GM12875 (cell line): ENCODE data around the gene OMG.
"Not testable (repeated sequence)": the region's sequence is repeated elsewhere in the genome, so short reads cannot be mapped to it uniquely, and the experiment has no call there.

Experiments
- H3K4me3 ChIP-seq: one replicate; pipeline ENCODE4 v1.5.1; 2011; ENCODE audit warnings: low read depth, low read length, control low read depth
- TF ChIP-seq, protein P1 (sequence below): IDR thresholded peaks from 2 replicates; pipeline ENCODE4 v1.5.1; 2011; ENCODE audit warnings: low read depth, mild to moderate bottlenecking, control low read depth, inconsistent platforms, low read length, moderate library complexity, borderline replicate concordance; ENCODE audit not compliant: insufficient read depth

Gene OMG

DNA sequence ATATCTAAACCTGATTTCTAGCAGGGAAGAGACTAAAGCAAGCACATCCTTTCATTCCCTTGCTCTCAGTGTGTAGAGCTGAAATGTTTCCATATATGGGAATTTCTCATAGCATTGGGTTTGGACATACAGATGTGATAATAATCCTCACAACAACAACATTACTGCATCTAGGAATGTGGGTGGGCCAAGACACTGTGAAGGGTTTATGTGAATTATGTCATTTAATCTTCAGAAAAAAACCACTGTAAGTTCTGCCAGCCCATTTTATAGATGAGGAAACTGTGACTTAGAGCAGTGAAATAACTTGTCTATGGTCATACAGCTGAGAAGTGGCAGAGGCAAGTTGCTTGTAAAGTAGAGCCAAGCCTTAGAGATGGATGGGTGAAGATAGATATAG is 5.2 kb downstream of the OMG start:
- no peak overlapping the region for H3K4me3 ChIP-seq
- TF ChIP-seq, protein P1, sequence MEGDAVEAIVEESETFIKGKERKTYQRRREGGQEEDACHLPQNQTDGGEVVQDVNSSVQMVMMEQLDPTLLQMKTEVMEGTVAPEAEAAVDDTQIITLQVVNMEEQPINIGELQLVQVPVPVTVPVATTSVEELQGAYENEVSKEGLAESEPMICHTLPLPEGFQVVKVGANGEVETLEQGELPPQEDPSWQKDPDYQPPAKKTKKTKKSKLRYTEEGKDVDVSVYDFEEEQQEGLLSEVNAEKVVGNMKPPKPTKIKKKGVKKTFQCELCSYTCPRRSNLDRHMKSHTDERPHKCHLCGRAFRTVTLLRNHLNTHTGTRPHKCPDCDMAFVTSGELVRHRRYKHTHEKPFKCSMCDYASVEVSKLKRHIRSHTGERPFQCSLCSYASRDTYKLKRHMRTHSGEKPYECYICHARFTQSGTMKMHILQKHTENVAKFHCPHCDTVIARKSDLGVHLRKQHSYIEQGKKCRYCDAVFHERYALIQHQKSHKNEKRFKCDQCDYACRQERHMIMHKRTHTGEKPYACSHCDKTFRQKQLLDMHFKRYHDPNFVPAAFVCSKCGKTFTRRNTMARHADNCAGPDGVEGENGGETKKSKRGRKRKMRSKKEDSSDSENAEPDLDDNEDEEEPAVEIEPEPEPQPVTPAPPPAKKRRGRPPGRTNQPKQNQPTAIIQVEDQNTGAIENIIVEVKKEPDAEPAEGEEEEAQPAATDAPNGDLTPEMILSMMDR, result no peak

DNA sequence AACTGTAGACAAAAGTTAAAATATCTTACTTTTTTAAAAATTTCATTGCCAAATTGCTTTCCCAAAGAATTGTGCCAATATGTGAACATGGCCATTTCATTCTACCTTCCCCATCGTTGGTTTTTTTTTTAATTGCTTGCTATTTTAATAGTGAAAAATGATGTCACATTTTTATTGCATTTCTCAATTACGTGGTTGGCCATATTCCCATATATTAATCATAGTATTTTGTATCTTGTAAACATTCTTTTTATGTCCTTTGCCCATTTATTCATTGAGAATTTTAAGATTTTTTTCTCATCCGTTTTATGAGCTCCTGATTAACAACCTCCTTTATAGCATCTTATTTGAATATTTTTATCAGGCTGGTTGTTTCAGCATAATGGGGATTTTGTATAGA is 7.2 kb downstream of the OMG start:
- TF ChIP-seq, protein P1, result no peak
- no peak overlapping the region for H3K4me3 ChIP-seq

DNA sequence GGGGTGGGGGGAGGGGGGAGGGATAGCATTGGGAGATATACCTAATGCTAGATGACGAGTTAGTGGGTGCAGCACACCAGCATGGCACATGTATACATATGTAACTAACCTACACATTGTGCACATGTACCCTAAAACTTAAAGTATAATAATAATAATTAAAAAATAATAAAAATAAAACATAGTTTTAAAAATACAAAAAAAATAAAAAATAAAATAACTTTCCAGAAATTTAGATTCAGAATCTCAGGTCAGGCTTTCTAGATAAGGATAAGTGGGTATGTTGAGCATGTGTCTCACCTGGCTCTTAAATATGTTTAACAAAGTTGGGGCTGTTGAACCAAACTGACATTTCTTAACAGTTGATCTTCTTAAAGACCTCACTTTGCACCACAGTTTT is 9.1 kb downstream of the OMG start:
- H3K4me3 ChIP-seq, result not testable (repeated sequence)

DNA sequence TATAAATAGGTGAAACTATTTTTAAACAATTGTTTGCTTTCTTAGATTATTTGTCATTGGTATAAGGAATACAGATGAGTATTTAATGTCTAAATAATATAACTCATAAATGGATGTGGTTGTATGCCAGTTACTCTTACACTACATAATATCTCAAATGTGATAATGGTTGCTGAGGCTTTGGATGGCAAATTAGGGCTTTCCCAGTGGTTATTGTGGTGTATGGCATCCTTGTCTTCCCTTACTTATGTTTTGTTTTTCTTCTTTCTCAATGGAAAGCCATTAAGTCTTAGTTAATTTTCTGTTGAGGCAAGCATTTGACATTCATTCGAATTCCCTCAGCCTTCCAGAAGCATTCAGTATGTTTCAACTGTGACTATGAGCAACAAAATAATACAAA is 10.5 kb downstream of the OMG start:
- no peak overlapping the region for H3K4me3 ChIP-seq
- TF ChIP-seq, protein P1, result no peak

DNA sequence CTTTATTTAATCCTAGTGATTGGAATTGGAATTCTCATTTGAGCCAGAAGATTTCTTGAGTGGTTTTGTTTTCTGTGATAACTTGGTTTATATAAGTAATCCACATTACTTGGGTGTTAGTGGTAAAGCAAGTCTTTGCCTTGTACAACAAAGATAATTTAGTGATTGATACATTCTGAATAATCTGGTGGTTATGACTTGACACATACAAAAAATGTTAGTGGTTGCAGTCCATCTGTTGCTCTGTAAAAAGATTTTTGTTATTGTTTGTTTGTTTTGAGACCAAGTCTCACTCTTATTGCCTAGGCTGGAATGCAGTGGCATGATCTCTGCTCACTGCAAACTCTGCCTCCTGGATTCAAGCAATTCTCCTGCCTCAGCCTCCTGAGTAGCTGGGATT is 13.2 kb downstream of the OMG start:
- no peak overlapping the region for H3K4me3 ChIP-seq
- TF ChIP-seq, protein P1, result no peak

DNA sequence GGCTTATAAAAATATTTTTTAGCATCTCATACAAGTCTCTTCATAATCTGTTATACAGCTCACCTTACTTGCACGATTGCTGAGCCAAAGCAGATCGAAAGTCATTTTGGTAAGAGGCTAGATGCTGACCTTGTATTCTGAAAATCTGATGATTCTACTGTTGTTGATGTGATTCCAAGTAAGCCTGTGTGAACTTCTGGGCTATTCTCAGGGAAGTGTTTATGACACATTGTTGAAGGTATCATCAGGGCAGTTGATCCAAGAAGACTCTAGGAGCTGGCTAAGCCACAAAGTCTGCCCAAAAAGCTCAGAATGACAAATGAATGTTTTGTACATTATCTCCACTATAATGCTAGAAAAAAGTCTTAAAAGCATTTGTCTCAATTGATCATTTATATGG is 16.0 kb downstream of the OMG start:
- no peak overlapping the region for H3K4me3 ChIP-seq
- TF ChIP-seq, protein P1, result no peak

DNA sequence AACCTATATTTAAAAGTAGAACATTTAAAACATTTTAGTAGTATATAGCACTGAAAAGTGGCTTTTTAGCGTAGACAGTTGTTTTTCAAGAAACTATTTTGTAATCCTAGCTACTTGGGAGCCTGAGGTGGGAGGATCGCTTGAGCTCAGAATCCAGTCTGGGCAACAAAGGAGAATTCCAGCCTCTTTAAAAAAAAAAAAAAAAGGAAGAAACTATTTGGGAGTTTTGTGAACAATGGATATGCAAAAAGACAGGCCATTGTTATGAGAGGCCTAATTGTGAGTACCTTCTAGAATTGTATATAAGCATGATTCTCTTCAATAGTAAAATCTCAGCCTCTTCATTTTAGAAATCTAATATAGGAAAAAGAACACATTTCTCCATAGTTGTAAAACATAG is 17.6 kb downstream of the OMG start:
- H3K4me3 ChIP-seq, result no peak overlapping the region
- TF ChIP-seq, protein P1, result no peak

DNA sequence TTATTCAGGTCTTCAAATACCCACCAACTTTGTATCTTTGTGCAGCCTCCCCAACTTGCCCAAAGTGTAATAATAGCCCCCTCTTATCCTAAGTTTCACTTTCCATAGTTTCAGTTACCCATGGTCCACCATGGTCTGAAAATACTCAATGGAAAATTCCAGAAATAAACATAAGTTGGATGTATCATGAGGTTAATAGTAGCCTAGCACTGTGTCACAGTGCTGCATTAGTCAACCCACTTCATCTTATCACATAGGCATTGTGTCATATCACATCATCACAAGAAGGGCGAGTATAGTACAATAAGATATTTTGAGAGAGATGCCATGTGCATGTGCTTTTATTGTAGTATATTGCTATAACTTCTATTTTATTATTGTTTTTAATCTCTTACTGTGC is 21.9 kb downstream of the OMG start:
- no peak overlapping the region for H3K4me3 ChIP-seq
- TF ChIP-seq, protein P1, result no peak
